ENCODE data around the gene PLCL1. TPM values are rescaled to one million over a fixed set of nuclear protein-coding genes. Genes with fewer than 3 reads are reported as not detected.

The PLCL1 gene
- total RNA-seq, 1 experiment from 2014 or later: 0.07 TPM

DNA sequence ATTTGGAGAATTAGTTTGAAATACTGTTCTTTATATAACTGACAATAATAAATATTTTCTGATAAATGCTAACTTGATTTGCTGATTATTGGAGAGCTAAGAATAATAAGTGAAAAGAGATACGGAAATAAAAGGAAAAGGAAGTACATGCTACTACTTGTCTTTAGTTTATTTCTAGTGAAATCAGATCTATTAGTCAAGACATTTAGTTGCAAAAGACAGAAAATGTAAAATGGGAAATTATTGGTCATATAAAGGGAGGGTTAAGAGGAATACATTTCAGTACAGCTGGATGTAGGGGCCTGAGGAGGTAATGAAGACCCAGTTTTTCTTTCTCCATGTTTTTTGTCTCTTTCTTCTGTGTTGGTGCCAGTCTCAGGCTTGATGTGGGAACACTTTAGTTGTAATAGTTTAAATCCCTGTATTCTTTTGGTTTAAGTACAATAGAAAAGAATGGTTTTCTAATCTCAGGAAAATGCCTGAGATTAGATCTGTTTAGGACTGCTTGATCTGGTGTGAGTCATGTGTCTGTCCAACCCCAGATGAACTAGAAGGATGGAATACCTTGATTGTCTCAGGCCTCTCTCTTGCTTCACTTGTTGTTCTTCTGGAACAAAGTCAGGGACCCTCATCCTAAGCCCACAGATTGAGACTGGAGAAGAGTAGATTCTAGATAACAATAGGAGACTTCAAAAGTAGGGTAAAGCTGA, 58.0 kb downstream of the PLCL1 start (continued):
- TF ChIP-seq ZNF532 (CRISPR knock-in tag; IDR thresholded peaks at IDR 0.05; ENCODE audit: borderline replicate concordance) (no peak), NR2C2 (CRISPR knock-in tag; IDR thresholded peaks at IDR 0.05) (no peak)

DNA sequence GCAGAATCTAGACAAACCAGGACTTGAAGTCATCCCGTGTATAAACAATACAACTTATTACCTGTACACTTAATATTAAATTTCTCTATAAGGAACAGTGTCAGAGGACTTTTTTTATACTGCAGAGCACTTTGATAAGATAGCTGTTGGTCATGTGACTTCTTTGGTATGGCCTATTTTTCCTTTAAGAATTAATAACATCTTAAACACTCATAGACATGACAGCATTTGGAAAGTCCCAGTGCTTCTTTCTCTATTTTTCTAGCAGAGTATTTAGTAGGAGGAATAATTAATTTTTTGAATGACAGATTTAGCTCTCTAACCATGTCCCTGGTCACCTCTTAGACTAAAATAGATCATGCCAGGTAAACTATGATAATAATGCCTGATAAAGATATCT, 59.4 kb downstream of the PLCL1 start:
- no peak for TF ChIP-seq ATF6 (CRISPR knock-in tag; IDR thresholded peaks at IDR 0.05)
- no peak for TF ChIP-seq IRF2 (CRISPR knock-in tag; IDR thresholded peaks at IDR 0.05; ENCODE audit: borderline replicate concordance, low read depth)
- no peak for TF ChIP-seq NR2C2 (CRISPR knock-in tag; IDR thresholded peaks at IDR 0.05)
- no peak for TF ChIP-seq FOXJ3 (CRISPR knock-in tag; IDR thresholded peaks at IDR 0.05; ENCODE audit: borderline replicate concordance)
- TF ChIP-seq ZSCAN18 (CRISPR knock-in tag; IDR thresholded peaks at IDR 0.05): no peak
- TF ChIP-seq, protein P1, sequence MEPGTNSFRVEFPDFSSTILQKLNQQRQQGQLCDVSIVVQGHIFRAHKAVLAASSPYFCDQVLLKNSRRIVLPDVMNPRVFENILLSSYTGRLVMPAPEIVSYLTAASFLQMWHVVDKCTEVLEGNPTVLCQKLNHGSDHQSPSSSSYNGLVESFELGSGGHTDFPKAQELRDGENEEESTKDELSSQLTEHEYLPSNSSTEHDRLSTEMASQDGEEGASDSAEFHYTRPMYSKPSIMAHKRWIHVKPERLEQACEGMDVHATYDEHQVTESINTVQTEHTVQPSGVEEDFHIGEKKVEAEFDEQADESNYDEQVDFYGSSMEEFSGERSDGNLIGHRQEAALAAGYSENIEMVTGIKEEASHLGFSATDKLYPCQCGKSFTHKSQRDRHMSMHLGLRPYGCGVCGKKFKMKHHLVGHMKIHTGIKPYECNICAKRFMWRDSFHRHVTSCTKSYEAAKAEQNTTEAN (CRISPR knock-in tag; IDR thresholded peaks at IDR 0.05): no peak
- TF ChIP-seq STAT6 (CRISPR knock-in tag; conservative IDR thresholded peaks at IDR 0.05; ENCODE audit: low read depth): no peak
- TF ChIP-seq HMGA2 (CRISPR knock-in tag; IDR thresholded peaks at IDR 0.05): no peak
- no peak for TF ChIP-seq OVOL2 (CRISPR knock-in tag; IDR thresholded peaks at IDR 0.05; ENCODE audit: borderline replicate concordance)
- no peak for TF ChIP-seq CREB1 (CRISPR knock-in tag; IDR thresholded peaks at IDR 0.05)
- TF ChIP-seq MYBL2 (CRISPR knock-in tag; IDR thresholded peaks at IDR 0.05): no peak
- no peak for TF ChIP-seq RELA (CRISPR knock-in tag; IDR thresholded peaks at IDR 0.05; ENCODE audit: borderline replicate concordance)
- TF ChIP-seq ZNF232 (CRISPR knock-in tag; IDR thresholded peaks at IDR 0.05): no peak
- TF ChIP-seq GTF2I (CRISPR knock-in tag; conservative IDR thresholded peaks at IDR 0.05): no peak
- TF ChIP-seq, protein P2, sequence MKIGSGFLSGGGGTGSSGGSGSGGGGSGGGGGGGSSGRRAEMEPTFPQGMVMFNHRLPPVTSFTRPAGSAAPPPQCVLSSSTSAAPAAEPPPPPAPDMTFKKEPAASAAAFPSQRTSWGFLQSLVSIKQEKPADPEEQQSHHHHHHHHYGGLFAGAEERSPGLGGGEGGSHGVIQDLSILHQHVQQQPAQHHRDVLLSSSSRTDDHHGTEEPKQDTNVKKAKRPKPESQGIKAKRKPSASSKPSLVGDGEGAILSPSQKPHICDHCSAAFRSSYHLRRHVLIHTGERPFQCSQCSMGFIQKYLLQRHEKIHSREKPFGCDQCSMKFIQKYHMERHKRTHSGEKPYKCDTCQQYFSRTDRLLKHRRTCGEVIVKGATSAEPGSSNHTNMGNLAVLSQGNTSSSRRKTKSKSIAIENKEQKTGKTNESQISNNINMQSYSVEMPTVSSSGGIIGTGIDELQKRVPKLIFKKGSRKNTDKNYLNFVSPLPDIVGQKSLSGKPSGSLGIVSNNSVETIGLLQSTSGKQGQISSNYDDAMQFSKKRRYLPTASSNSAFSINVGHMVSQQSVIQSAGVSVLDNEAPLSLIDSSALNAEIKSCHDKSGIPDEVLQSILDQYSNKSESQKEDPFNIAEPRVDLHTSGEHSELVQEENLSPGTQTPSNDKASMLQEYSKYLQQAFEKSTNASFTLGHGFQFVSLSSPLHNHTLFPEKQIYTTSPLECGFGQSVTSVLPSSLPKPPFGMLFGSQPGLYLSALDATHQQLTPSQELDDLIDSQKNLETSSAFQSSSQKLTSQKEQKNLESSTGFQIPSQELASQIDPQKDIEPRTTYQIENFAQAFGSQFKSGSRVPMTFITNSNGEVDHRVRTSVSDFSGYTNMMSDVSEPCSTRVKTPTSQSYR (CRISPR knock-in tag; IDR thresholded peaks at IDR 0.05): no peak
- CTCF ChIA-PET: no interaction called here
- ATAC-seq: no peak
- no peaks in the 10 kb centered on the region for H3K36me3 Mint-ChIP-seq
- H3K27ac Mint-ChIP-seq: no peak overlapping the region
- H3K9me3 Mint-ChIP-seq: 0 out of 2 replicates have a peak, but pooled peaks cover 3% of the 10 kb centered on the region
- H3K4me3 Mint-ChIP-seq: no peak overlapping the region
- 0 out of 2 replicates have a peak, but pooled peaks cover 6% of the 10 kb centered on the region for H3K4me1 Mint-ChIP-seq
- no peak for DNase-seq (ENCODE audit: low spot score)
- POLR2A ChIA-PET: no interaction called here
- H3K27me3 Mint-ChIP-seq (ENCODE audit: low read depth): no peaks in the 10 kb centered on the region

Data from WTC11 (cell line).